H1 (cell line): Measurements from ENCODE around the gene LPP. TPM values are rescaled to one million over a fixed set of nuclear protein-coding genes. Genes with fewer than 3 reads are reported as not detected.

Source experiments
- CHD7 ChIP-seq: fragments of 300-600 bp; sonication (generic); IDR thresholded peaks from 2 replicates; pipeline ENCODE4 v1.7.1; 2012; ENCODE audit warnings: low read length, moderate library complexity, mild to moderate bottlenecking, inconsistent platforms; ENCODE audit not compliant: insufficient replicate concordance
- CTCF ChIP-seq, 3 experiments: IDR thresholded peaks; 1 replicate in 2 of 3; 2 replicates in 1 of 3; pipeline versions ENCODE4 v1.5.1 to v1.6.1; 2011; ENCODE audit warnings: low read length in 3 of 3, mild to moderate bottlenecking in 3 of 3, inconsistent platforms in 2 of 3, low read depth in 1 of 3, moderate library complexity in 1 of 3; ENCODE audit not compliant: insufficient read depth in 1 of 3; ENCODE audit errors: control extremely low read depth in 1 of 3
- EGR1 ChIP-seq: IDR thresholded peaks from 2 replicates; pipeline ENCODE4 v1.6.1; 2011; ENCODE audit warnings: low read depth, low read length, borderline replicate concordance
- EP300 ChIP-seq, 2 experiments: IDR thresholded peaks; 1 replicate in 1 of 2; 2 replicates in 1 of 2; pipeline ENCODE4 v1.6.1; 2011 to 2012; ENCODE audit warnings: low read depth in 2 of 2, low read length in 2 of 2, mild to moderate bottlenecking in 2 of 2, borderline replicate concordance in 1 of 2, inconsistent platforms in 1 of 2, moderate library complexity in 1 of 2
- HDAC6 ChIP-seq: IDR thresholded peaks from one replicate; pipeline ENCODE4 v1.7.1; 2012; ENCODE audit warnings: low read depth, mild to moderate bottlenecking, inconsistent platforms, low read length, moderate library complexity
- KDM1A ChIP-seq: fragments of 200-600, 300-600 bp; sonication (generic); IDR thresholded peaks from 2 replicates; pipeline ENCODE4 v1.7.1; 2016; ENCODE audit warnings: mild to moderate bottlenecking, low read length, borderline replicate concordance
- KDM4A ChIP-seq: IDR thresholded peaks from one replicate; pipeline ENCODE4 v1.7.1; 2012; ENCODE audit warnings: low read depth, mild to moderate bottlenecking, moderate library complexity, low read length, inconsistent platforms; ENCODE audit not compliant: severe bottlenecking
- POLR2A ChIP-seq, 2 experiments: IDR thresholded peaks; 1 replicate in 1 of 2; 2 replicates in 1 of 2; pipeline ENCODE4 v1.6.1; 2011; ENCODE audit warnings: low read depth in 2 of 2, low read length in 2 of 2, mild to moderate bottlenecking in 2 of 2; ENCODE audit errors: control extremely low read depth in 1 of 2
- polyA plus RNA-seq, 7 experiments: library from polyadenylated mRNA; depleted of rRNA in 3 of 7; stranded (reverse) in 5 of 7; unstranded in 2 of 7; fragments of >200 nt in 5 of 7; fragments of 200-250 nt in 2 of 7; gene quantifications; 1 replicate in 5 of 7; 2 replicates in 1 of 7; 4 replicates in 1 of 7; pipeline versions ENCODE4 v1.2.1 to v1.2.3, GENCODE V29; 2011 to 2013; ENCODE audit warnings: missing spikeins in 2 of 7, mixed read lengths in 2 of 7
- total RNA-seq: library from RNA; stranded (reverse); fragmentation: NEBNext Ultra II Directional; extraction: Animal tissue kit (Norgen Biotek cat#: 25700); gene quantifications from 2 replicates; pipeline ENCODE4 v1.2.1, GENCODE V29; 2021

Gene LPP
- total and polyA plus RNA-seq, 2 of the 8 experiments (the other 6 are each of a cell fraction or from before 2014, with no cell fraction given), result 10.0 to 53.3 TPM

- TF ChIP-seq CTCF (IDR thresholded peaks at IDR 0.05; ENCODE audit: control extremely low read depth in 1 of 3, insufficient read depth in 1 of 3, low read depth in 1 of 3, low read length in 3 of 3), result no peak
- TF ChIP-seq POLR2A (IDR thresholded peaks at IDR 0.05; ENCODE audit: control extremely low read depth in 1 of 2, low read depth in 2 of 2, low read length in 2 of 2), result no peak
- TF ChIP-seq CHD7, result no peak
- no peak for TF ChIP-seq EGR1
- TF ChIP-seq KDM4A, result no peak
- no peak for TF ChIP-seq KDM1A
- no peak for TF ChIP-seq HDAC6
- no peak for TF ChIP-seq EP300 (IDR thresholded peaks at IDR 0.05; ENCODE audit: borderline replicate concordance in 1 of 2, low read depth in 2 of 2, low read length in 2 of 2)
Measured at GRCh38 chr3:188243124-188243795, 89.3 kb downstream of the LPP start (continued).
